Stimulated activated CD8-positive, alpha-beta memory T cell treated with anti-CD3 and anti-CD28 coated beads, Interleukin-4, amount 100 ng/mL, for 48 hours (primary cell): Measurements from ENCODE around the gene RUNX3.
A peak's percentile ranks its signal among the peaks of the same experiment; 100 is the strongest.

Experiments
- DNase-seq: peaks from one replicate; pipeline ENCODE4 v3.0.0-alpha.2; 2020

Gene RUNX3

DNA sequence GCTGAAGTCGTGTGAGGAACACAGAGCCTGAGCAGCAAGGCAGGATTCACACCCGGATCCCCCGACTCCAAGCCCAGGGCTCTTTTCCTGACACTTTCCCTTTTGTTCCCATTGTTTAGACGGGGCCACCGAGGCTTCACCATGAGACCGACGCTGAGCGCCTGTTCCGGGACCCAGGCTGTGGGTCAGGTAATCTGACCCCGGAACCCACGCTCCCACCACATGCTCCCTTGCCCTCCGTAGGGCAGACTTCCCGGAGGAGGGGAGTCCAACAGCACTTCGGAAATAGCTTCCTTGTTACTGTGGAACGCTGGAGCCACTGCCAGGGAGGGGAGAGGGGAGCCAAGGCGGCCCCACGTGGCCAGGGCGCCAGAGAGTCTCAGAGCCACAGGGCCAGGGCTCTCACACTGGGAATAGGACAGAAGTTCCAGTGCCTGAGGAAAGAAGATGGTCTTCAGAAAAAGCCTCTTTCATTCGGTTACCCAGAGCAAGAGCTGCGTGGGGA lies 18.4 kb downstream of the RUNX3 start:
- DNase-seq = no peak

DNA sequence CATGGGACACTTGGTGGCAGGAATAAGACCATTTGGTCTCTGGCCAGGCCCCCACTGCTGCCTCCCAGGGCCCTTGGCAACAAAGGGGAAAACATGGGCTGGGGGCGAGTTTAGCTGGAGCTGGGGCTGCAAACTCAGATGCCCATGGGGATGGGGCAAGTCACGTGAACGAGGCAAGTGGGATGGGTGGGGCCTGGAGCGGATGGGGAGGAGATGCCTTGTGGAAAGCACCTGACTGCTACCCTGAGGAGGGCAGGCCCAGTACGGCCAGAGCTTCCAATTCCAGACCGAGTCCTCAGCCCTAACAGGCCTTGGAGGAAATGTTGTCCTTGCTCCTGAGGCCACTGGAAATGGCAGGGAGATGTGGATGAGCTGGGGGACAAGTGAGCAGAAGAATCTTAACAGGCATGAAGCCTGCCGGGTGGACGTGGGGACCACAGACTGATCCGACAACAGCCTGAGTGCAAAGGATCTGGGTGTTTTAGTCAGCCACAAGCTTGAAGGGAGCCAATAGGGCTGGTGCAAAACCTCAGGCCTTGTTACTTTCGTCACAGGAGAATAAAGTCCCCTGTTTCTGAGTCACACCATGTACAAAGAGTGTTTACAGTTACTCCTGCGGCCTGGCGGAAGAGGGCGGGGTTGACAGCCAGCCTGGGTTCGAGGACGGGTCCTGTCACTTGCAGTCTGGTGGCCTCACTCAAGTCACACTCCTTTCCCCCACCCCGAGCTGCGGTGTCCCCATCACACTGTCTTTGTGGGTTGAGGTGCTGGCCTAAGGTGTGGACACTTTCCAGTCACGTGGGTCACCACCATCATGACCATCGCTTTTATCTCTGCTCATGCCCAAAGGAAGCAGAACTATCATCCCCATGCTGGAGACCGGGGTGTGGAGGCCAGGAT lies 19.1 kb downstream of the RUNX3 start:
- peak; percentile 87 for DNase-seq

DNA sequence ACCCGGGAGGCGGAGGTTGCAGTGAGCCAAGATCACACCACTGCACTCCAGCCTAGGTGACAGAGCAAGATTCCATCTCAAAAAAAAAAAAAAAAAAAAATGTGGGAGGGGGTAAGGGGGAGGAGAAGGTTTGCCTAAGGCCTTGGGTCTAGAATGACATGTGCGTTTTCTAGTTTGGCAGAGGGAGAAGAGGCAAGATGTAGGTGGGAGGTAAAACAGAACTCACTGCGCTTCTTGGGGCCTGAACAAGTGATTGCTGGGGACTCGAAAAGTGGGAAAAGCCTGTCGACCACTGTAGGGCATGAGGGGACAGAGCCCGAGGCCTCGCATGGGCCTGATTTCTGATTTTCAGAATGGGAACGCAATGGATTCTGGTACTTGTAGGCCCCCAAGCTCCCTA lies 19.9 kb downstream of the RUNX3 start:
- peak; percentile 28 for DNase-seq

DNA sequence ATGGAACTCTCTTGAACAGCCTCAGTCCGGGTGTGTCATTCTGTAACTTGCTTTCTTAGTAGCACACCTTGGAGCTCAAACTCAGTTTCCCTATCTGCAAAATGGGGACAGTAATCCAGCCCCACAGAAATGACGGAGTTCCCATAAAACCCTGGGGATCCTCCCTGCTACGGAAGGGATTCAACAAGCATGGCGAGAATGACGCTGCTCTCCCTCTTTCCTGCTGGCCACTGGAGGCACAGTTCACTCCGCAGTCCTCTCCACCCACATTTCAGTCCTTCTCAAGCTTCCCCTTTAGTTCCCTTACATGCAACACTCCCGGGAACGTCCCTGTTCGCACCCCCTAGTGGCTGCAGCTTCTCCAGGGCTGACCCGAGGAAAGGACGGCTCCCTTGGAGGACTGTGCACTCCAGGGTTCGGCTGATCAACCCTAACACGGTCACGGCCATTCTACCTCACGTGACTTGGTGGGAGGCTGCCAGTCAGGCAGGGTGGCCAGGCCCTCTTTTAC lies 20.6 kb downstream of the RUNX3 start:
- no peak for DNase-seq

DNA sequence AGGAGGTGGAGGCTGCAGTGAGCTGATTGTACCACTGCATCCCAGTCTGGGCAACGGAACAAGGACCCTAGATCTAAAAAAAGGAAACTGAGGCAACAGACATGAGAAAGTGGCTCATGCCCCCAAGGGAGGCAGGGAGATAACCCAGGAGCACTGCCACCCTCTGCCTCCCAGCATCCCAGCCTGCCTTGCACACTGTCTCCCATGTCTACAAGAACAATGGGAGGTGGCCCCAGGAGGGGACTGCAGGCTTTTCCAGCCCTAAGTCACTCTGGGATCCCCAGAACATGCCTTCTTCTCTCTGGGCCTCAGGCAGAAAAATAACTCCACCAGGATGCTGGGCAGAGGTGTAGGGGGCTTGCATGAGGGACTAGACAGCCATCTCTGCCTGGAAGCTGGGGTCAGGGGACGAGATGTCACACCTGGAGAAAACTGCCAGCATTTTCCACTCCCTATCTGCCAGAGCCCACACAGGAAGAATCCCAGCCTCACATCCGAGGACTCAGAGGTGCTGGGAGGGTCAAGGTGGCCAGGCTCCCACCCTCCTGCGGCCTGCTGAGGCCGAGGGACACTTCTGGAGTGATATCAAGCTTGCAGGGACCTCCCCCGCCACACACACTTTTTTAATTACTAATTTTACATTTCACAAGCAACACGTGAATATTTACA lies 21.4 kb downstream of the RUNX3 start:
- no peak for DNase-seq

DNA sequence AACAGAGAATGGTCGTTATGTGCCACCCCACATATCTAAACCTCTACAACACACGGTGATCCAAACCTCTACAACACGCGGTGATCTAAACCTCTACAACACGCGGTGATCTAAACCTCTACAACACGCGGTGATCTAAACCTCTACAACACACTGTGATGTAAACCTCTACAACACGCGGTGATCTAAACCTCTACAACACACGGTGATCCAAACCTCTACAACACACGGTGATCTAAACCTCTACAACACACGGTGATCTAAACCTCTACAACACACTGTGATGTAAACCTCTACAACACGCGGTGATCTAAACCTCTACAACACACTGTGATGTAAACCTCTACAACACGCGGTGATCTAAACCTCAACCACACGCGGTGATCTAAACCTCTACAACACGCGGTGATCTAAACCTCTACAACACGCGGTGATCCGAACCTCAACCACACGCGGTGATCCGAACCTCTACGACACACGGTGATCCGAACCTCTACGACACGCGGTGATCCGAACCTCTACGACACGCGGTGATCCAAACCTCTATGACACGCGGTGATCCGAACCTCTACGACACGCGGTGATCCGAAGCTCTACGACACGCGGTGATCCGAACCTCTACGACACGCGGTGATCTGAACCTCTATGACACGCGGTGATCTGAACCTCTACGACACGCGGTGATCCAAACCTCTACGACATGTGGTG lies 22.3 kb downstream of the RUNX3 start:
- DNase-seq = peak; percentile 23

DNA sequence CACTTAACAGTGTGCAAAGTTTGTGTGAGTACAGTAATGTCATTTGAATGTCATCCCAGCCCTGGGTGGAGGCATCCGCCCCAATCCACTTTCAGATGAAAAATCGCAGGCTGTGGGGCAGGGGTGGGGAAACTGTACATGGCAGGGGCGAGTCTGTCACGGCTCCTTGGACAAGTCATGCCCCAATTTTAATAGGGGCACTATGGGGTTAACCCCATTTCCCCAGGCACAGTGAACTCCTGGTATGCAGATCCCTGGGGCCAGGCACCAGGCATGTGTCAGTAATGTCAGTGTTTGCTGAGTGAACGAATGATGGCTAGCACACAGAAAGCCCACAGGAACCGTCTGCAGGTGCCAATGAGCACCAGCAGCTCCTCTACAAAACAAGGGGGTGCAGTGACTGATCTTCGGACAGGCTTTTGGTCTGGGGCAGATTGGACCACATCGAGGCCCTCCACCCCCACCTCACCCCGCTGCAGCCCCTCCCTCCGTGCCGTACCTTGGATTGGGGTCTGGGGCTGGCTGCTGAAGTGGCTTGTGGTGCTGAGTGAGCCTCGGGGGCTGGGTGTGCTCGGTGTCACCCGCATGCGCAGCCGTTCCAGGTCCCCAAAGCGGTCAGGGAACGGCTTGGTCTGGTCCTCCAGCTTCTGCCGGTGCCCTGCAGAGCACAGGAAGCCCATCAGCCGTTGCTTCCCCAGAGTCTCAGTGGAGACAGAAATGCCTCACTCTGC lies 23.2 kb downstream of the RUNX3 start:
- DNase-seq = peak; percentile 23

DNA sequence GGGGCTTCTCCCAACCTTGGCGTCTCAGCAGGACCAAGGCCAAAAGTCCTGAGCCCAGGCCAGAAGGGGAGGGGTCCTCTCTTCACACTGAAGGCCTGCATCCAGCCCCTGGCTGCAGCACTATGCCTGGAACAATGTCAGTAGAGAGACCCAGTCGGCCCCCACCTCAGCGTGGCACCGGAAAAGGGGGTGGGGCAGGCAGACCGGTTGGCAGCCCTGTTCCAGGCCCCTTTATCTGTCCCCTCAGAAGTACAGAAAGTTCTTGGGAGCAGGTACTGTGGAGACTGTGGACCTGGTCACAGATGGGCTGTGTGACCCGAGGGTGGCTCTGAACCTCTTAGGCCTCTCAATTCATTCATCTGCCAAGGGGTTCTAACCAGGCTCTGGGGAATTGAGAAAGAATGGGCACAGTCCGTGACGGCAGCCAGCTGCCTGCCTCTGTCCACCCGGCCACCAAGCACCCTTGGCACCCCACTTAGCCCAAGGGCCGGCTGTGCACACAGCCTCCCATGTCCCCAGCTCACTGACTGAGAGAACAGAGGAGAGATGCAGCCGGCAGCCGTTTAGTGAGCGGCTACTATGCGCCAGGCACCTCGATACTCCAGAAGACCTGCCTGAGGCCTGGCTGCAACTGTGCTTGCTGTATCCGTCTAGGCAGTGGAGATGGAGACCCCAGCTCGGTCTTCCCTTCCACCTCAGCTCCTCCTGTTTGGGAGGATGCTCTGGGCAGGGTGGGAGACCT lies 23.9 kb downstream of the RUNX3 start:
- DNase-seq = peak; percentile 24

DNA sequence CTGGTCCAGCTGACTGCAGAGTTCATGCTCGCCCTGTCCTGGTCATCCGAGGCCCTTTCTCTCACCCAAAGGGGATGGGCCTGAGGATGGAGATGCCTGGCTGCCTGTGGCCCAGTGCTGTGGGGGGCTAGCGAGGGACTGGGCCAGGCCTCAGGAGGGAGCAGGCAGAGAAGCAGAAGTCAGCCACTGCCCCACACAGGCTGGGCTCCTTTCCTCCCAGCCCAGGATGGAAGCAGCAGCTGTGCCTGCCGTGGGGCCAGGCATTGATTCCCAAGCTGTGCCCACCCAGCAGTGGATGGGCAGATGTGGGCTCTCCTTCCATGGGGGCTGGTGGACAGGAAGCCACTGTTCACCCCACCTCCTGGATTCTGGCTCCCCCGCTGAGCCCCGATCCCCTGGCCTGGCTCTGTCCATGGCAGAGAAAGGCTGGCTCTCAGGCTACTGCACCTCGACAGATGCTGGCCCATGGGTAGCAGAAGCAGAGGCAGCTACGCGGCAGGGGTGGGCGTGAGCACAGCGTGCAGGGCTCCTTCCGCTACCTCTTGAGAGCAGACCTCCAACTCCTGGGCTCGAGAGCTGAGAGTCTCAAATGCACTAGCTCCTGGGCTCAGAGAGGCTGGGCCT lies 24.6 kb downstream of the RUNX3 start:
- DNase-seq = peak; percentile 25

DNA sequence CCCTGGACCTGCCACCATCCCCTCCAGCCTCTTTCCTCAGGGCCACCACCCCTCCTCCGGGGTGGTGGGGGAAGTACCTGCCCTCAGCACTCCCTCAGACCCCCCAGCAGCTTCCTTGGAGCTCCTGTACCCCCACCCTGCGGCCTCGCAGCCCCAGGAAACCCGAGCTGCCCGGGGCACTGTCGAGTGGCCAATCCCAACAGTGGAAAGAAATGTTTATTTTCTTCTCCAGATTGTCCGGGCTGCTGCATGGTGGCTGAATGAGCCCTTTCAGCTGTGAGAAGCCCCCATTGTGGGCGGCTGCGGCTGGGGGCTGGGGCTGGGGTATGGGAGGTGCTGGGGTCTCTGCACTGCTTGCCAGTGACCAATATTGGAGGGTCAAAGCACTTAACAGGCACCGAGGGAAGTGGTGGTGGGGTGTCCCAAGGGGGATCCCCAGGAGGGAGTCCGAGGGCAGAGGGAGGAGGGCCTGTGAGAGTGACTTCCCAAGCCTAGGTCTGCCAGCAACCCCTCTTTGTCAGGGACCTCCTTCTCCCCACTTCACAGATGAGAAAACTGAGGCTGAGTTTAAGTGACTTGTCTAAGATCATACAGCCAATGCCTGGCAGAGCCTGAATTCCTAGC lies 25.2 kb downstream of the RUNX3 start:
- DNase-seq = peak; percentile 24

DNA sequence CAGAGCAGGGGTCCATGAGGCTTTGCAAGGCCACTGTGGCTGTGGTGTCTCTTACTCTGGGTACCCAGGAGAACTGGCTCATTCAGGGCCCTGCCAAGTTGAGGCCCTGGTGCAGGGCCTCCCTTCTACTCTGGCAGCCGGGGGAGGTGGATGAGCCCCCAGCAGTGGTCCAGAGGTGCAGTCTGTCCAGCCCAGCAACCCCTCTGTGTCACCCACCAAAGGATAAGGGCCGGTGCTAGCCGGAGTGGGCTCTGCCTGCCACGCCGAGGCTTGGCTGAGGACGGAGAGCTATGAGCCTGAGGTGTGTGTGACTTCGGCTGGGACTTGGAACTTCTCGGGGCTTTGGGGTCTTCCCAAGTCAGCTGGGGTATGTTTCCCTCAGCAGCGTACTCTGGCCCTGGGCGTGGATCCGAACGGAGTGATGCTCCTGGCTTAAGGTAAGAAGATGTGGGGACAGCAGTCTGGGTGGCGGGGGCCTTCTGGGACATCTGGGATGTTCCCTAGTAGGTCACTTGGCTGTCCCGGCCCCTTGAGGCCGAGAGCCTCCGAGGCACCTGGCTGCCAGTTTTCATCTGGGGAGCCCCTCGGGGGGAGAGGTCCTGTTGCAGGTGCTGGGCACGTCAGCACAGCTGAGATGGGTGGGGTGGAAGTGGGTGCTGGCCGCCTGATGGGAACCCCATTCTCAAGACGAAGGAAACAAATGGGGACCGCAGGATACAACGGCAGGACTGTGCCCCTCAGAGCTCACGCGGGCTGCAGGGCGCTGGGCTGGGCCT lies 25.9 kb downstream of the RUNX3 start:
- DNase-seq = peak; percentile 27

DNA sequence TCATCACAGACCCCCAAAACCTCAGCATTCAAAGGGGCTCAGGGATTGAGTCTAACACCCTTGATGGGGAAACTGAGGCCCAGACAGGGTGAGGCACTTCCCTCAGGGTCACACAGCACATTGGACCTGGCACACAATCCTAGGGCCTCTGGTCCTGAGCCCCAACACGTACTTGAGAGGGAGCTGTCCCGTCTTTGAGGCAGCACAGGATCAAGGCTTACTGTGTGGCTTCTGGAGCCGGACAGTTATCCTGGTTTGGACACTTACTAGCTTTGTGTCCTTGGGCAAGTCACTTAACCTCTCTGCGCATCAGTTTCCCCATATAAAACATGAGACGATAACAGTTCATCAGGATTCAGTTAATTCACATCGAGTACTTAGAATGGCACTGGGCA lies 26.5 kb downstream of the RUNX3 start:
- DNase-seq = peak; percentile 24

DNA sequence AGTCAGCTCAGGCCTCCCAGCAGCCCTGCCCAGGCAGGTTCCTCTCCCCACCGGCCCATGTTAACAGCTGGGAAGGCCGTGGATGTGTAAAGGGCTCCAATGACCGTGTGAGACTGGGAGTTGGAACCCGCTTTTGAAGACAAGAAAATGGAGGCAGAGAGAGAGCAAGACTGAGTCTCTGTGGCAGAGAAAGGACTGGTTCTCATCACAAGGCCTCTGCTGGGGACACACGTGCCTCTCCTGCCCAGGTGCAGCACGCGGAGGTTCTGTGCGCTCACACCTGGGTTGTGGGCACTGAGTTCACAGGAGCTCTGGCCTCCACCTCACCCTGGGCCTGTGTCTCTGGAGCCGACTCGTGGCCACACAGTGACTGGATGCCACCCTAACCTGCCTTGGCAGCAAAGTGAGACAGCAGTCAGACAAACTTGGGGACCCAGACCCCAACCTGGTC lies 27.0 kb downstream of the RUNX3 start:
- no peak for DNase-seq

DNA sequence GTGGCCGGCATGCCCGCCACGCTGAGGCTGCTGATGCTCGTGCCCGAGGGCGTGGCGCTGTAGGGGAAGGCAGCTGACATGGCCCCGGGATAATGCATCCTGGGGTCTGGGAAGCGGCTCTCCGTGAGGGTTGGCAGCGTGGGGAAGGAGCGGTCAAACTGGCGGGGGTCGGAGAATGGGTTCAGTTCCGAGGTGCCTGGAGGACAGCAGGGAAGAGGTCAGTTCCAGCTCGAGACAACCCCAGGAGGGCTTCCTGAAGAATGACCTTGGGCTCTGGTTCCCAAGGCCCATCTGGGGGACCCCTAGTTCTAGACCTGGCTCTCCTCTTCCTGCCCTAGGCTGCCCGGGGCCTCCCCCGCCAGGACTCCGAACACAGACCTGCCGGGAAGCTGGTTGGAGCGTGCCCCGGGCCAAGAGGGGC lies 27.6 kb downstream of the RUNX3 start:
- DNase-seq = no peak

DNA sequence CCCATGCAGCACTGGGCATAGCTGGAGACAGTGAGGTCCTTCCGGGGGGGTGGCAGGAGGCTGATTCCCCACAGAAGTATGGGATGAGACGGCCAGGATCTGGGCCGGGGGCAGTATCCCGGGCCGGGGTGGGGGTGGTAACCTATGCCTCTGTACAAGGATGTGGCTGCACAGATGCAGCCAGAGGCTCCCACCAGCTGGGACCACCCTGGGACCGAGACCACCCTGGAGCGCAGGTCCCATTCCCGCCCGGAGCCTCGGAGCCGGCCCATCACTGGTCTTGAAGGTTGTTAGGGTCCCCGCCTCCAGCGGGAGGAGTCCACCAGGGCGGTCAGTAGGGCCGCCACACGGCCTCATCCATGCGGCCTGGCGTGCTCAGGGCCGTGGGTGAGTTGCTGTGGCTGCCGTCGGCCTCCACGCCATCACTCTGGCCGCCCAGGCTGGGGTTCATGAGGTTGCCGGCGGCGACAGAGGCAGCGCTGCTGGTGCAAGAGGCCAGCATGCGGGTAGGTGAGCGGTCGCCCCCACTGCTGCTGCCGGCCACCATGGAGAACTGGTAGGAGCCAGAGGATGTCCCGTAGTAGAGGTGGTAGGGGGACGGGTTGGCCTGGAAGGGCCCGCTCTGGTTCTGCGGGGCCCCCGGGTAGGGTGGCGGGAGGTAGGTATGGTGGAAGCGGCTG lies 28.1 kb downstream of the RUNX3 start:
- no peak for DNase-seq

DNA sequence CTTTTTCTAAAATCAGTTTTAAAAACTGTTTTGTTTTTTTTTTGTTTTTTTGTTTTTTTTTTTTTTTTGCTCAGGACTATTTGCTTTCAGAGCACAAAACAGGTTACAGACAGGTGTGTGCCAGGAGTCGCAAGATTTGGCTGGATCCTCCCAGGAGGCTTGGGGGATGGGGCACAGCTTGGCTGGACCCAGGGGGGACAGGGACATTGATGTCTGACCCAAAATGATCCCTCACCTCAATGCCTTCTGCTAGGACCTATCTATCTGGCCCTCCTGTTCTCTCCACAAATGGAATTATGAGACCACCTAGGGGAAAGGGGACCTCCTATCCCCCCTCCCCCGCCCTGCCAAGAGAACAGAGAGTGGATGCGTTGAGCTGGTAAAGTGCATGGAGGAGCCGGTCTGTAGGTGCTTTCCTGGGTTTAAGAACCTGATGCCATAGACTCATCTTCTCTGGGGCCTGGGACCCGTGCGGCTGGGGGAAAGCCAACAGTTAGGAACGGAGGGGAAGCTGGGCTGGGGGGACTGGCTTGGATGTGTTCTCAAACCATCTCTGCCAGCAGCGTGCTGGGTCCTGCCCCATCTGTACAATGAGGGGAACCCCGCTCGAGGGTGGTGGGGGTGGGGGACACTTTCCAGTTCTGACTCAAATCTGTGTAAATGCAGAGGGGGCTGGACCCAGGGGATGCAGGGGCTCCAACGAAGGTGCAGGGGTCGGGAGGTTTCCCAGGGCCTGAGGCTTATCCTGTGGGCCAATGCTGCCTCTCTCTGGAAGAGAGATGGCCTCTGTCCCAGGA lies 28.9 kb downstream of the RUNX3 start:
- peak; percentile 49 for DNase-seq

DNA sequence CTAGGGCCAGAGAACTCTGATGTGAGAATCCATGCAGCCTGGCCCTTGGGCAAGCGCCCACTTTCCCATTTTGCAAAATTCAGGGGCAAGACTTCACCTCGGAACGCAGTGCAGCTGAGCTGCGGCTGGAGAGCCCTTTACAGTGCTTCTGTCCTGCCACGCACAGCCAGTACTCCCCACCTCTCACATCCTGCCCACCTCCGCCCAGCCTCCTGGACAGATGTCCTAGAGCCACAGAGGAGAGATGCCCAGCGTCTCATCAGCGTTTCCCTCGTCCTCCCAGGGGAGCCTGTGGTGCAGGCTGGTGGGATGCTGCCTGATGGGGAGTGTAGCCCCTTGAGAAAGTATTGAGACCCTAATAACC lies 29.6 kb downstream of the RUNX3 start:
- peak; percentile 52 for DNase-seq
